H1 (cell line): ENCODE results near the gene TTI1. TPM values are rescaled to one million over a fixed set of nuclear protein-coding genes. Genes with fewer than 3 reads are reported as not detected.

ENCODE experiments used
- ASH2L ChIP-seq: fragments of 200-600, 300-600 bp; sonication (generic); IDR thresholded peaks from one replicate; pipeline ENCODE4 v1.7.1; 2017; ENCODE audit warnings: low read length
- ATF3 ChIP-seq: IDR thresholded peaks from 2 replicates; pipeline ENCODE4 v1.6.1; 2011; ENCODE audit warnings: low read depth, mild to moderate bottlenecking, low read length; ENCODE audit not compliant: insufficient read depth
- CBX8 ChIP-seq: fragments of 300-800, 300-1000 bp; sonication (generic); IDR thresholded peaks from 2 replicates; pipeline ENCODE4 v1.7.1; 2016; ENCODE audit warnings: low read depth, low read length, borderline replicate concordance
- CHD1 ChIP-seq: IDR thresholded peaks from 2 replicates; pipeline ENCODE4 v1.6.1; 2012; ENCODE audit warnings: low read depth, low read length, improper control_type of control experiment
- CHD2 ChIP-seq: IDR thresholded peaks from 2 replicates; pipeline ENCODE4 v1.6.1; 2012; ENCODE audit warnings: low read length, improper control_type of control experiment
- CTCF ChIP-seq, 3 experiments: IDR thresholded peaks; 1 replicate in 2 of 3; 2 replicates in 1 of 3; pipeline versions ENCODE4 v1.5.1 to v1.6.1; 2011; ENCODE audit warnings: low read length in 3 of 3, mild to moderate bottlenecking in 3 of 3, inconsistent platforms in 2 of 3, low read depth in 1 of 3, moderate library complexity in 1 of 3; ENCODE audit not compliant: insufficient read depth in 1 of 3; ENCODE audit errors: control extremely low read depth in 1 of 3
- EGR1 ChIP-seq: IDR thresholded peaks from 2 replicates; pipeline ENCODE4 v1.6.1; 2011; ENCODE audit warnings: low read depth, low read length, borderline replicate concordance
- NANOG ChIP-seq: IDR thresholded peaks from 2 replicates; pipeline ENCODE4 v1.6.1; 2011; ENCODE audit warnings: low read length, low read depth, mild to moderate bottlenecking, inconsistent platforms; ENCODE audit not compliant: insufficient read depth, poor library complexity, severe bottlenecking
- POLR2AphosphoS5 ChIP-seq: IDR thresholded peaks from 2 replicates; pipeline ENCODE4 v1.6.1; 2011; ENCODE audit warnings: low read depth, low read length
- SAP30 ChIP-seq: fragments of 300-600 bp; sonication (generic); IDR thresholded peaks from 2 replicates; pipeline ENCODE4 v1.7.1; 2012; ENCODE audit warnings: low read length, moderate library complexity, mild to moderate bottlenecking, inconsistent platforms; ENCODE audit not compliant: insufficient read depth, insufficient replicate concordance
- SIX5 ChIP-seq: IDR thresholded peaks from 2 replicates; pipeline ENCODE4 v1.6.1; 2011; ENCODE audit warnings: mild to moderate bottlenecking, low read depth, low read length
- polyA plus RNA-seq, 7 experiments: library from polyadenylated mRNA; depleted of rRNA in 3 of 7; stranded (reverse) in 5 of 7; unstranded in 2 of 7; fragments of >200 nt in 5 of 7; fragments of 200-250 nt in 2 of 7; gene quantifications; 1 replicate in 5 of 7; 2 replicates in 1 of 7; 4 replicates in 1 of 7; pipeline versions ENCODE4 v1.2.1 to v1.2.3, GENCODE V29; 2011 to 2013; ENCODE audit warnings: missing spikeins in 2 of 7, mixed read lengths in 2 of 7
- total RNA-seq: library from RNA; stranded (reverse); fragmentation: NEBNext Ultra II Directional; extraction: Animal tissue kit (Norgen Biotek cat#: 25700); gene quantifications from 2 replicates; pipeline ENCODE4 v1.2.1, GENCODE V29; 2021

Gene TTI1
- total and polyA plus RNA-seq, 2 of the 8 experiments (the other 6 are each of a cell fraction or from before 2014, with no cell fraction given): 34.1 to 47.0 TPM

GRCh38 chr20:37987602-37988290 lies 45.5 kb downstream of the TTI1 start (continued):
- no peak for TF ChIP-seq CTCF (IDR thresholded peaks at IDR 0.05; ENCODE audit: control extremely low read depth in 1 of 3, insufficient read depth in 1 of 3, low read depth in 1 of 3, low read length in 3 of 3)
- TF ChIP-seq CHD2: no peak
- no peak for TF ChIP-seq POLR2AphosphoS5
- no peak for TF ChIP-seq EGR1
- no peak for TF ChIP-seq NANOG
- TF ChIP-seq CBX8: no peak
- TF ChIP-seq SAP30: no peak
- TF ChIP-seq ASH2L: no peak
- TF ChIP-seq ATF3: no peak
- no peak for TF ChIP-seq SIX5
- no peak for TF ChIP-seq CHD1
